ENCODE measurements around the gene ROBO3.

Gene ROBO3

GRCh38 chr11:124922831-124923230, 57.6 kb downstream of the ROBO3 start:
- peaks cover 3% of the 10 kb centered on the region for H3K27me3 Mint-ChIP-seq
- ATAC-seq (no peak), DNase-seq (no peak)
- no peak overlapping the region for H3K27ac Mint-ChIP-seq
- no peak overlapping the region for H3K4me3 Mint-ChIP-seq
- H3K36me3 Mint-ChIP-seq (ENCODE audit: low read depth), result no peaks in the 10 kb centered on the region
- H3K9me3 Mint-ChIP-seq, result no peaks in the 10 kb centered on the region
- H3K4me1 Mint-ChIP-seq, result peaks cover 16% of the 10 kb centered on the region

- H3K36me3 Mint-ChIP-seq (ENCODE audit: low read depth), result no peaks in the 10 kb centered on the region
- peaks cover 3% of the 10 kb centered on the region for H3K27me3 Mint-ChIP-seq
- no peak for DNase-seq
- no peak overlapping the region for H3K4me3 Mint-ChIP-seq
- H3K9me3 Mint-ChIP-seq, result no peaks in the 10 kb centered on the region
- peaks cover 16% of the 10 kb centered on the region for H3K4me1 Mint-ChIP-seq
- no peak overlapping the region for H3K27ac Mint-ChIP-seq
- no peak for ATAC-seq
Observed at GRCh38 chr11:124923296-124923695, 58.1 kb downstream of the ROBO3 start.

DNA sequence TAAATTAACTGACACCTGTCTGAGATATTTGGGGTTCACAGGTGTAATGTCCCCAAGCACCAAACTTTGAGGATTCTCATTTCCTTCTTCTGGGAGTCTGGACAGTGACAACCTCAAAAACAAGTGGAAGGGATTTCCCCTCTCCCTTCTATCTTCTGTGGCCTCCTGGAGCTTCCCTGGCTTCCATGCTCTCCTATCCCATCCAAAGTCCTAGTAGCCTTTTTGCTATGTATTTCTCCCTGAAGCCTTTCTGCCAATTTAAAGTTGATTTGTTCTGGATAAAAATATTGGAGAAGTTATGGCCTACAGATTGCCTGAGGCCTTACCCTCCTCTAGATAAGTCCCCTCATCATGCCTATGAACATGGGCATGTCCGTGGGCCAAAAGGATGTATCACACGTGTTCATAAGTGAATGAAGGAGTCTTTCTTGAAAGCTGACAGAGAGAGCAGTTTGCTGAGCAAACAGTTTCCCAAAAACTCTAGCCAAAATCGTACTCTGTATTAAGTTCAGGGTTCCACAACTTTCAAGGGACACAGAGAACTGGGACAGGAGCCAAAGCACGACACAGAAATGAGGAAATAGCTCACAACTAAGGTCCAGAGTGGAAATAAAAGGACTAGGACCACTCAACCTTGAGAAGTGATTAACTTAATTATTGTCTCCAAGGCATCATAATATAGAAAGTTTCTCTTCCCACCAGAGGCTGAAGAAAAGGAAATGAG, 63.9 kb downstream of the ROBO3 start:
- H3K4me3 Mint-ChIP-seq, result no peak overlapping the region
- DNase-seq (no peak), ATAC-seq (no peak)
- no peaks in the 10 kb centered on the region for H3K36me3 Mint-ChIP-seq (ENCODE audit: low read depth)
- no peak overlapping the region for H3K27ac Mint-ChIP-seq
- no peaks in the 10 kb centered on the region for H3K27me3 Mint-ChIP-seq
- peaks cover 8% of the 10 kb centered on the region for H3K4me1 Mint-ChIP-seq
- H3K9me3 Mint-ChIP-seq, result no peaks in the 10 kb centered on the region

DNA sequence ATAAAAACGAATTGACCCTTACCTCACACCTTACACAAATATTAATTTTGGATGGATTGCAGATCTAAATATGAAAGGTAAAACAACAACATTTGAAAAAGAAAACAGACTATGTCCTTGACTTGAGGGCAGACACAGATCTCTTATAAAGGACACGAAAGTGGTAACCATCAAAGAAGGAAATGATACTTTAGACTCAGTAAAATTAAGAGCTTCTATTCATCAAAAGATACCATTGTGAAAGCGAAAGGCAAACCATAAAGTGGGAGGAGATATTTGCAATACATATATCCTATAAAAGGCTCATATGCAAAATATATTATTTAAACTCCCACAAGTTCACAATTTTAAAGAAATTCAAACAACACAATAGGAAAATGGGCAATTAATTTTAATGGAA, 65.6 kb downstream of the ROBO3 start:
- no peak overlapping the region for H3K4me3 Mint-ChIP-seq
- no peaks in the 10 kb centered on the region for H3K9me3 Mint-ChIP-seq
- ATAC-seq (no peak), DNase-seq (no peak)
- peaks cover 8% of the 10 kb centered on the region for H3K4me1 Mint-ChIP-seq
- no peaks in the 10 kb centered on the region for H3K36me3 Mint-ChIP-seq (ENCODE audit: low read depth)
- no peaks in the 10 kb centered on the region for H3K27me3 Mint-ChIP-seq
- no peak overlapping the region for H3K27ac Mint-ChIP-seq
